ENCODE results near the gene IFIT1.

IFIT1 gene

GRCh38 chr10:89421018-89421476, 28.6 kb downstream of the IFIT1 start:
- TF ChIP-seq NFIC (IDR thresholded peaks at IDR 0.05): no peak
- TF ChIP-seq MAX (IDR thresholded peaks at IDR 0.05): no peak
- no peak for TF ChIP-seq CEBPB (IDR thresholded peaks at IDR 0.05)
- no peak for TF ChIP-seq CREB1 (IDR thresholded peaks at IDR 0.05; ENCODE audit: low read depth)
- TF ChIP-seq EGR1 (IDR thresholded peaks at IDR 0.05): no peak
- TF ChIP-seq TEAD4 (IDR thresholded peaks at IDR 0.05): no peak
- no peak for TF ChIP-seq ZBTB7A (IDR thresholded peaks at IDR 0.05; ENCODE audit: low read depth)
- no peak for TF ChIP-seq REST (IDR thresholded peaks at IDR 0.05; ENCODE audit: low read depth)
- no peak for TF ChIP-seq TAF1 (IDR thresholded peaks at IDR 0.05; ENCODE audit: low read depth)
- no peak for TF ChIP-seq EP300 (IDR thresholded peaks at IDR 0.05; ENCODE audit: borderline replicate concordance)
- no peak for TF ChIP-seq RAD21 (IDR thresholded peaks at IDR 0.05; ENCODE audit: low read depth)
- TF ChIP-seq USF1 (IDR thresholded peaks at IDR 0.05): no peak
- TF ChIP-seq TCF12 (IDR thresholded peaks at IDR 0.05; ENCODE audit: low read depth): no peak

DNA sequence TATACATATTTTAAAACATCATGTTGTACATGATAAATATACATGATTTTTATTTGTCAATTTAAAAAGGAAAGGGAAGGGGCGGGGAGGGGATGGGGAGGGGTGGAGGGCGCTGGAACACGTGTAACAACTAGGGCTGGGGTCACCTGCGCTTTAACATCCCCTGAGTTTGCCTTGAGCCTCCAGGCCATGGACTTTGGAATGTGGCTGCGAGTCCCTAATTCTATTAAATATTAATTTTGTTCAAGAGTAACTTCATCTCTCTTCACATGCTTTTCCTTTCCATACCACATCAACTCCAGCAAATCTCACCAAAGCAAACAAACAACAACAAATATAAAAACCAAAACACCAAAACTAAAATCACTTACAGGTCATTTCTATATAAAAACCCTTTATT, 32.6 kb downstream of the IFIT1 start:
- no peak for TF ChIP-seq TAF1 (IDR thresholded peaks at IDR 0.05; ENCODE audit: low read depth)
- TF ChIP-seq USF1 (IDR thresholded peaks at IDR 0.05): no peak
- no peak for TF ChIP-seq RAD21 (IDR thresholded peaks at IDR 0.05; ENCODE audit: low read depth)
- TF ChIP-seq TEAD4 (IDR thresholded peaks at IDR 0.05): no peak
- no peak for TF ChIP-seq CREB1 (IDR thresholded peaks at IDR 0.05; ENCODE audit: low read depth)
- no peak for TF ChIP-seq FOXM1 (IDR thresholded peaks at IDR 0.05; ENCODE audit: borderline replicate concordance, low read depth)
- TF ChIP-seq TCF12 (IDR thresholded peaks at IDR 0.05; ENCODE audit: low read depth): no peak

DNA sequence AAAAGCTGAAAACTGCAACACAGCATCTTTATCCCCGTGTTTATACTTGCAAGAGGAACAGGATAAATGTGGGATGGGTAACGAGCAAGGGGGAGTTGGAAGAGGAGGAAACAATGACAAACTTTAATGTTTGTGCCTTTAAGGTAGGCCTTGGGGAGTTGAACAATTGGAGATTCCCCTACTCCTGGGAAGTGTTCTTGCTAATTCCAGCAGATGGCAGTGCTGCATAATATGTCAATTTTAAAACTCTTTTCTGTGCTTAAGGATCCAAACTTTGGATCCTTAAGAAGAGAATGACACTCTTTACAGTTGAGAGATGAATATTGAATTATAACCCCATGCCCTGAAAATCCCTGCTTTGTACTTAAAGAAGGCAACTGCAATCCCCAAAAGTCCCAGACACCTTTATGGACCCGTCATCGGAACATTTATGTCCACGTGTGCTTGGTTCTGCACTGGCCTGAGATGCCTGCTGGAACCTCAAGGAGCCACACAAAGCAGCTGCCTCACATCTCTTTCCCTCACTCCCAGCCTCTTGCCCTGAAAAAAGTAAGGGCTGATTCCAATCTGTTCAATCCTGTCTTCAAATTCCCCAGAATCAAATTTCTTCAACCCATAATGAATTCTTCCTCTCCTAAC, 33.9 kb downstream of the IFIT1 start:
- TF ChIP-seq RAD21 (IDR thresholded peaks at IDR 0.05; ENCODE audit: low read depth) (peak; percentile 99), NFIC (IDR thresholded peaks at IDR 0.05) (no peak)

GRCh38 chr10:89427629-89428028, 35.2 kb downstream of the IFIT1 start:
- TF ChIP-seq ZBTB7A (IDR thresholded peaks at IDR 0.05; ENCODE audit: low read depth) (no peak), USF1 (IDR thresholded peaks at IDR 0.05) (no peak), EGR1 (IDR thresholded peaks at IDR 0.05) (no peak), FOXM1 (IDR thresholded peaks at IDR 0.05; ENCODE audit: borderline replicate concordance, low read depth) (no peak), NFIC (IDR thresholded peaks at IDR 0.05) (no peak), TCF12 (IDR thresholded peaks at IDR 0.05; ENCODE audit: low read depth) (no peak), TAF1 (IDR thresholded peaks at IDR 0.05; ENCODE audit: low read depth) (no peak), MAX (IDR thresholded peaks at IDR 0.05) (no peak), CREB1 (IDR thresholded peaks at IDR 0.05; ENCODE audit: low read depth) (no peak), YY1 (IDR thresholded peaks at IDR 0.05; ENCODE audit: low read depth) (no peak), RAD21 (IDR thresholded peaks at IDR 0.05; ENCODE audit: low read depth) (no peak), CEBPB (IDR thresholded peaks at IDR 0.05) (no peak), REST (IDR thresholded peaks at IDR 0.05; ENCODE audit: low read depth) (no peak), EP300 (IDR thresholded peaks at IDR 0.05; ENCODE audit: borderline replicate concordance) (no peak), TEAD4 (IDR thresholded peaks at IDR 0.05) (no peak)

DNA sequence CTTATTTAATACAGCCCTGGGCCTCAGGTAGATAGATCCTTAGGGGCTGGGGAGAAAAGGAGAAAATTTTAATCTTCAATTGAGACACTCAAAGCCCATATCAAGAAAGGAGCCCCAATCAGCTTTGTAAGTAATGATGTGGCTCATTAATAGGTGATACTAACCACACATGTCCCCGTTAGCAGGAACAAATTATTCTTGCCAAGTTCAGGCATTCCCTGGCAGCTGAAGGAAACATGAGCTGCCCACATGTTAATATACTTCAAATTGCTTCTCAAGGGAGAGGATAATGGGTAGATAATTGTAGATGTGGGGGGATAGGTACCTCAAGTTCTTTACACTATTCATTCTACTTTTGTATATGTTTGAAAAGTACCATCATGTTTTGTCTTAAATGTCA, 36.5 kb downstream of the IFIT1 start:
- TF ChIP-seq TEAD4 (IDR thresholded peaks at IDR 0.05) (no peak), CEBPB (IDR thresholded peaks at IDR 0.05) (no peak), USF1 (IDR thresholded peaks at IDR 0.05) (no peak)
